ENCODE results near the gene TCERG1L. TPM values are rescaled to one million over a fixed set of nuclear protein-coding genes. Genes with fewer than 3 reads are reported as not detected.

Gene TCERG1L
- total and polyA plus RNA-seq, 9 of the 15 experiments (the other 6 are each of a cell fraction or from before 2014, with no cell fraction given), result not detected

DNA sequence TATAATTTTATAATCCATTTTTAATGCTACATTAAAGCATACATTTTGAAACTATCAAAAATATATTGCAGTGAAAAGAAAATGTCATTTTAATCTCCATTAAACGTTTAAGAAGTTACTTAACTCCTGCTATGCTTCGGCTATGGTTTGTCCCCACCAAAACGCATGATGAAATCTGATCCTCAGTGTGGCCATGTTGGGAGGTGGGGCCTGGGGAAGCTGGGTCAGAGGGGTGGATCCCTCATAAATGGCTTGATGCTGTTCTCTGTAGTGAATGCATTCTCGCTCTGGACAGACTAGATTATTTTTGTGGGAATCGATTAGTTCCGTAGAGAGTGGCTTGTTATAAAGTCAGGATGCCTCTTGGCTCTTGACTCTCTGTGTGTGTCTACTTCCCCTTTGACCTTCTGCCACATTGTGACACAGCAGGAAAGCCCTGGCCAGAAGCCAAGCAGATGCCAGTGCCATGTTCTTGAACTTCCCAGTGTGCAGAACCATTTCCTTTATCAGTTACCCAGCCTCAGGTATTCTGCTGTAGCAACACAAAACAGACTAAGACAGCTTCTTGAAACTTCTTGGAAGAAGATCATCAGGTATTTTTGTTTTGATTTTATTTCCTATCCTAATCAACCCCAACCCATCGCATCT is 77.8 kb downstream of the TCERG1L start:
- FAIRE-seq, result no peak
- Histone ChIP-seq H3K9me3 (replicated peaks; ENCODE audit: control insufficient read depth, insufficient read depth, low read depth, low read length) (no peaks in the 10 kb centered on the region), H3K36me3 (ENCODE audit: control insufficient read depth, insufficient read depth, low read length) (no peaks in the 10 kb centered on the region), H3K27ac (ENCODE audit: extremely low read depth, low read depth, low read length) (no peak overlapping the region), H3K4me1 (replicated peaks in 1 of 2; ENCODE audit: control insufficient read depth in 2 of 2, insufficient read depth in 2 of 2, low read length in 2 of 2) (no peaks in the 10 kb centered on the region), H2AFZ (ENCODE audit: low read depth, low read length) (no peak overlapping the region), H3K27me3 (ENCODE audit: control insufficient read depth in 2 of 2, insufficient read depth in 2 of 2, low read length in 2 of 2) (peaks cover 0 to 22% of the 10 kb centered on the region in 2 experiments; a peak in 2 of 5 replicates), H3K4me2 (ENCODE audit: insufficient read depth, low read length) (no peak overlapping the region), H3K9ac (ENCODE audit: insufficient read depth in 1 of 2, low read depth in 2 of 2, low read length in 2 of 2) (no peak overlapping the region), H3K9me1 (ENCODE audit: control insufficient read depth, insufficient read depth, low read length) (no peaks in the 10 kb centered on the region), H4K20me1 (replicated peaks; ENCODE audit: control insufficient read depth, insufficient read depth, low read length) (no peaks in the 10 kb centered on the region), H3K79me2 (ENCODE audit: control insufficient read depth, insufficient read depth, low read length) (no peaks in the 10 kb centered on the region), H3K4me3 (no peak overlapping the region)
- DNase-seq (ENCODE audit: extremely low read depth in 1 of 4, low spot score in 3 of 4), result no peak
- TF ChIP-seq NFIC (IDR thresholded peaks at IDR 0.05), result 0 out of 2 replicates have a peak, but pooled peaks have one; percentile 12
- TF ChIP-seq, protein P1, sequence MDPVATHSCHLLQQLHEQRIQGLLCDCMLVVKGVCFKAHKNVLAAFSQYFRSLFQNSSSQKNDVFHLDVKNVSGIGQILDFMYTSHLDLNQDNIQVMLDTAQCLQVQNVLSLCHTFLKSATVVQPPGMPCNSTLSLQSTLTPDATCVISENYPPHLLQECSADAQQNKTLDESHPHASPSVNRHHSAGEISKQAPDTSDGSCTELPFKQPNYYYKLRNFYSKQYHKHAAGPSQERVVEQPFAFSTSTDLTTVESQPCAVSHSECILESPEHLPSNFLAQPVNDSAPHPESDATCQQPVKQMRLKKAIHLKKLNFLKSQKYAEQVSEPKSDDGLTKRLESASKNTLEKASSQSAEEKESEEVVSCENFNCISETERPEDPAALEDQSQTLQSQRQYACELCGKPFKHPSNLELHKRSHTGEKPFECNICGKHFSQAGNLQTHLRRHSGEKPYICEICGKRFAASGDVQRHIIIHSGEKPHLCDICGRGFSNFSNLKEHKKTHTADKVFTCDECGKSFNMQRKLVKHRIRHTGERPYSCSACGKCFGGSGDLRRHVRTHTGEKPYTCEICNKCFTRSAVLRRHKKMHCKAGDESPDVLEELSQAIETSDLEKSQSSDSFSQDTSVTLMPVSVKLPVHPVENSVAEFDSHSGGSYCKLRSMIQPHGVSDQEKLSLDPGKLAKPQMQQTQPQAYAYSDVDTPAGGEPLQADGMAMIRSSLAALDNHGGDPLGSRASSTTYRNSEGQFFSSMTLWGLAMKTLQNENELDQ (CRISPR knock-in tag; IDR thresholded peaks at IDR 0.05; ENCODE audit: borderline replicate concordance), result no peak
- WGBS (ENCODE audit: insufficient coverage, low coverage, missing lambda C conversion rate), result 0% methylated on average over 7 of the region's 7 CpGs
- POLR2A ChIA-PET, result no interaction called here
- in situ Hi-C loops (cut with MboI), result no loop called here
- BruUV-seq (replicated peaks), result no TSS peak
- ATAC-seq, result peak; percentile 75
- intact Hi-C loops (cut with micrococcal nuclease), result no loop called here
- CTCF ChIA-PET (ENCODE audit: low intra/inter-chr PET ratio), result no interaction called here
